HG03097 (cell line): Measurements from ENCODE around the gene KREMEN1.

ENCODE experiments used
- ATAC-seq: cut with Tn5 transposase; IDR thresholded peaks from one replicate; pipeline ENCODE4 v1.9.1; 2021; ENCODE audit not compliant: unreplicated experiment, low FRiP score

Gene KREMEN1

GRCh38 chr22:29048822-29049654 is 23.8 kb upstream of the KREMEN1 start:
- no peak for ATAC-seq

GRCh38 chr22:29049655-29050263 is 23.1 kb upstream of the KREMEN1 start:
- no peak for ATAC-seq

- ATAC-seq, result no peak
Observed at GRCh38 chr22:29050457-29050856, 22.4 kb upstream of the KREMEN1 start.

GRCh38 chr22:29053048-29053702 is 19.7 kb upstream of the KREMEN1 start:
- no peak for ATAC-seq

GRCh38 chr22:29054251-29054767 is 18.5 kb upstream of the KREMEN1 start:
- ATAC-seq, result no peak

- no peak for ATAC-seq
Observed at GRCh38 chr22:29055192-29055830, 17.5 kb upstream of the KREMEN1 start.

GRCh38 chr22:29056472-29056871 is 16.4 kb upstream of the KREMEN1 start:
- ATAC-seq, result no peak

GRCh38 chr22:29060251-29060869 is 12.5 kb upstream of the KREMEN1 start:
- ATAC-seq, result no peak

- ATAC-seq, result no peak
Observed at GRCh38 chr22:29060931-29061330, 11.9 kb upstream of the KREMEN1 start.

- ATAC-seq, result no peak
Observed at GRCh38 chr22:29061773-29062172, 11.1 kb upstream of the KREMEN1 start, which contains the start of gene C22orf31. Gene C22orf31, minus strand, starts transcription at chr22:29061831. Its CDS starts 39 bp downstream, at chr22:29061792.

GRCh38 chr22:29062286-29062821 is 10.5 kb upstream of the KREMEN1 start:
- ATAC-seq, result no peak

- ATAC-seq, result no peak
Observed at GRCh38 chr22:29065468-29066190, 7.2 kb upstream of the KREMEN1 start.

- ATAC-seq, result no peak
Observed at GRCh38 chr22:29069463-29069862, 3.4 kb upstream of the KREMEN1 start.

GRCh38 chr22:29070490-29070889 is 2.3 kb upstream of the KREMEN1 start:
- ATAC-seq, result no peak

GRCh38 chr22:29071261-29072045 is 1.4 kb upstream of the KREMEN1 start:
- no peak for ATAC-seq

- ATAC-seq, result peak; percentile 85
Observed at GRCh38 chr22:29072193-29072978, 449 bp upstream of the KREMEN1 start.

GRCh38 chr22:29073618-29074275 is 912 bp downstream of the KREMEN1 start:
- ATAC-seq, result no peak
